AG09309 (cell line): Measurements from ENCODE around the gene PLCB4.

Source experiments
- DNase-seq: peaks from one replicate; pipeline ENCODE4 v3.0.0-alpha.2; 2010; ENCODE audit warnings: low read depth
- H3K4me3 ChIP-seq: 2 replicates; pipeline ENCODE4 v1.5.1; 2011; ENCODE audit warnings: mild to moderate bottlenecking, low read depth, low read length, moderate library complexity; ENCODE audit not compliant: control insufficient read depth
- CTCF ChIP-seq: IDR thresholded peaks from 2 replicates; pipeline ENCODE4 v1.5.1; 2011; ENCODE audit warnings: mild to moderate bottlenecking, low read depth, low read length, inconsistent platforms; ENCODE audit not compliant: insufficient read depth, control insufficient read depth; ENCODE audit errors: missing control alignments

Gene PLCB4

DNA sequence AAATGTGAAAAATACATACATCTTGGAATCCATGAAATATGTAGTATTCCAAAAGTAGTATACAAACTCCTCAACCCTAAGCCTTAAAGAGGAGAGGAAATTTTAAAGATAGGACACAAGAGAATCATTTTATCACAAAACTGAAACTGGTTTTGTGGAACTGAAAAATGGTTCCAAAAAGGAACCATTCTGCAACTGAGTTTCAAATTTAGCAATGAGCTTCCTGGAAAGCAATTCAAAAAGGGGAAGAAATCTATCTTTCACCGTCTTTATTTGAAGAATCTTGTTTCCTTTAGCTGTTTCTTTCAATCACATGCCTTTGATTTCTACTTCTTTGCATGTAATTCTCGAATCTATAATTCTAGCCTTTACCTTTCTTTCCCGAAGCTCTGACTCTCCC is 413.3 kb downstream of the PLCB4 start:
- H3K4me3 ChIP-seq, result no peak overlapping the region
- TF ChIP-seq CTCF, result no peak
- DNase-seq, result no peak

DNA sequence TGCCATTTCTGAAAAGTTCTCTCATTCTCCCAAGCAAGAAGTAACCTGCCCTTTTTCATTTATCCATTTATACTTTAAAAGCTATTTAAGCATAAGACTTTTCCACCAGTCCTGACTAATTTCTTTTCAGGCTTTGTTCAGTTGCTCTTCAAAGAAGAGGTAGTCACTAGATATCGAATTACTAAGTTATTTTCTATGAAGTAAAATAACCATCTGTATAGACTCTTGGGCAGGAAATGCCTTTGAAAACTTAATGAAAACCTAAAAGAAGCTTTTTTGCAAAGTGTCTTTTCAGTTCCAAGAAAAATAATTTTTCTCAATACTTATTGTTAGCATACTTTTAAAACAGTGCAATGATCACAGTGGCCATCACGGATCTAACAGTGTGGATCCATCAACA is 414.2 kb downstream of the PLCB4 start:
- H3K4me3 ChIP-seq, result no peak overlapping the region
- no peak for TF ChIP-seq CTCF
- no peak for DNase-seq

- no peak for DNase-seq
- no peak for TF ChIP-seq CTCF
- H3K4me3 ChIP-seq, result no peak overlapping the region
Measured at GRCh38 chr20:9485614-9486340, 416.9 kb downstream of the PLCB4 start.

GRCh38 chr20:9487231-9487630 is 418.3 kb downstream of the PLCB4 start:
- no peak for DNase-seq
- TF ChIP-seq CTCF, result no peak
- no peak overlapping the region for H3K4me3 ChIP-seq

DNA sequence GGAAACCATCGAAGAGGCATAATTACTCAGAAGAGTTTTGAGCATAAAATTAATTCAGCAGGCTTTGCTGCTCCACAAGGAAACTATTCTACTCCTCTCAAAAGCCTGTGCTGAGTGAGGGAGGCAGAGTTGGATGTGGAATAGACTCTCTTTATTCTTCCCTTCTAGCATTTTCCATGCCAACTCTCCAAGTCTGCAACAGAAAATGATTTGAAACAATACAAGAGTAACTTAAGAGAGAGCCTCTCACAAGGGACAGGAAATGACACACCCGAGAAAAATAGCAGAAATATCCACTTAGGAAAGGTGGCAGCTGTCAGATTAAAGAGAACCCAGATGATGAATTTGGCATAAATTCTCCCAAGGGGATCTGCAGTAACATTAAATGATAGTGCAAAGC is 419.2 kb downstream of the PLCB4 start:
- no peak for DNase-seq
- H3K4me3 ChIP-seq, result no peak overlapping the region

GRCh38 chr20:9490161-9490560 is 421.3 kb downstream of the PLCB4 start:
- no peak for DNase-seq
- no peak for TF ChIP-seq CTCF
- H3K4me3 ChIP-seq, result no peak overlapping the region

More for the DNA sequence above, 419.2 kb downstream of the PLCB4 start:
- no peak for TF ChIP-seq CTCF

DNA sequence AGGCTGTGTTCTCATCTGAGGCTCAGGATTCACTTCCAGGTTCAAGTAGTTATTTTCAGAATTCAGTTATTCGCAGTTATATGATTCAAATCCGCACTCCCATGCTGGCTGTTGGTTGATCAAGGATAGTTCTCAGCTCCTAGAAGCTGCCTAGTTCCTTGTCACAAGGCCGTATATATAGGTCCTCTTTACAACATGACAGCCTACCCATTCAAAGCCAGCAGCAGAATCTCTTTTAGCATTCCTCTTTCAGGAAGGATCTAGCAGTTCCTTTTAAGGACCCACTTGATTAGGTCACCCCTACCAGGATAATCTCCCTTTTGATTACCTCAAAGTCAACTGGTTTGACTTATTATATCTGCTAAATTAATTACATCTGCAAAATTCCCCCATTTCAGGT is 421.7 kb downstream of the PLCB4 start:
- no peak overlapping the region for H3K4me3 ChIP-seq
- no peak for TF ChIP-seq CTCF
- DNase-seq, result no peak
